Hematopoietic multipotent progenitor cell treated with erythropoietin and hydrocortisone succinate and interleukin-3 and kit ligand, for 8 days (in vitro differentiated cells): ENCODE data around the gene OXSM.

Source experiments
- DNase-seq: peaks from one replicate; pipeline ENCODE4 v3.0.0-alpha.2; 2015

The OXSM gene

DNA sequence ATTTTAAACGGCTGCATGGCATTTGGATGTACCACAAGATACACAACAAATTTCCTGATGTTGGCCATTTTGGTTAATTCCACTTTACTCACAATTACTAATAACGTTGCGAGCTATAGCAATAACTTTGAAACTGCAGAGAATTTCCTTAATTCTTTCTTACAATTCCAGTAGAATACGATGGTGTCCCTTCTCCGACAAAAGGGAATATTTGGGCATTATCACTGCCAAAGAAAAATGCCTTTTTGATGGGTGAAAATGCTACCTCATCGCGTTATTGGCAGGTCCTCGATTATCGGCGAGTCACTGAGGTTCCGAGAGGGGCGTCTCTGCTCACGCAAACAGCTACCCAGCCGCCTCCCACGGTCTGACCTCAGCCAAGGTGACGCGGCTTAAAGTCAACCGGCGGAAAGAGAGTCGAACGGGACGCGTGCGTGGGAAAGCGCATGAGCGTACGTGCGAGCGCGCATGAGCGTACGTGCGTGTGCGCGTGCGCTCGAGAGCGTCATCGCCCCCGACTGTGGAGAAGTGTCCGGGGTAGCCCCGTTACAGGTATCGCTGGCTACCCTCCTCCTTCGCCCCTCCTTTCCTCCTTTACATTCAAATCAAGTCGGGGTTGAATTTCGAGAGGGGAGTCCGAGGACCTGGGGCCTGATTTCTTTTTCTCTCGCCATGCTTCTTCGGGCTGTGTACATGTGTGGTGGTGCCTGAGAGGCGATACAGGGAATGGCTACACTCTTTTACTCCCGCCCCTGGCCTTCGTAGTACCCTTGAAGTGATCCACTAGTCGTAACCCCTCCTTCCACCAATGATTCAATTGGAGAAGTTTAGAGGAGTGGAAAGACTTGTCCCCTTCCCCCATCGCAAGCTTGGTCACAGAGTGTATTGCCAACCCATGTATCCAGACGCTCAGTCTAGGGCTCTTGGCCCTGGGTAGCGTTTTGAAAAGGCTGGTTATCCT, at the start of gene OXSM:
OXSM (plus strand) TSS at position 495 of the 961 bp plus-strand sequence. CDS start 931 bp downstream, outside the sequence.
- peak; percentile 97 for DNase-seq

DNA sequence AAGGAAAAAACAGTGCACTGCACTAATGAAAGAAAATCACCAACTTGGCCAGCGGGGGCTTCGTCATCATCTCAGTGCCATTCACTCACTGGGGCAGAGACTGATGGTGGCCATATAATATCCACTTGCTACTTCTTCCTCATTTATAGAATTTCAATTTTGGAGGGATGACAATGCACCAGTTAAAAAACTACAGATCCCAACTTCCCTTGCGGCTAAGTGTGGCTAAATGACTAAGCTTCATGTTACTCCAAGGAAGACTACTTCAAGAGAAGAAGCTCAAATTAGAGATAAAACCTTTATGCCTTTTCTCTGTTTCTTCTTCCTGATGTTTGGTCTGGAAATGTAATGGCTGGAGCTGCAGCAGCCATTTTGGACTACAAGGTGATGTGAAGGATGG, 45.4 kb upstream of the OXSM start:
- no peak for DNase-seq

DNA sequence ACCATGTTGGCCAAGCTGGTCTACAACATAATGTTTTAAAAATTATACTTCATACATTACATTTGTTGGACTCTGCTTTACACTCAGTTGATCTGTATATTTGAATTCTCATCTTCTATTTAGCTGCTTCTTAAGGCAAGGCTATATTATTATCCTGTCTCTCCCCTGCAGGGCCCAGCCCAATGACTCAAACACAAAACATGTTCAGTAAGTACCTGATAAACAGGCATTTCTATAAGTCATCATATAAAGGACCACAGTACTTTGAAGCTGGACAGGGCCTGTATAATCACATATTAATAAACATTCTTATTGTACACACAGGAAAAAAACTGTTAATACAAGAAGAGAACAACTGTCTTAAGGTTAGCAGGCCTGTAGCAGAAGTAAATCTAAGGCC, 42.9 kb upstream of the OXSM start:
- no peak for DNase-seq

DNA sequence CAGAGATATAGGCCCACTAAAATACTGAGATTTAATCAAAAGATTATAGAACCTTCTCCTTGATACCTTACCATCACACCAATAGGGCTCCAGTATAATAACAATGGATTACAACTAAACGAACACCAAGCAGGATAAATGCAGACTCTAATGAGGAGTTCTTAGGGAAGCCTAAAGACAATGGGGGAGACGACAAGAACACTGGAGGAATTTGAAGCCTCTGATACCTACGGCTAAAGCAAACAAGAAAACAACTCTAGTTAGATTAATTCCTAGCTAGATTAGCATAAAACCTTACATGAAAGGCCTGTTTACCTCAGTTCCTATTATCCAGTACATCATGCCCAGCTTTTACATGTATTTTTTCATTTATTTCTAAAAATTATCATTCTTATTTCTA, 41.7 kb upstream of the OXSM start:
- no peak for DNase-seq

- no peak for DNase-seq
Observed at GRCh38 chr3:25749031-25749581, 40.8 kb upstream of the OXSM start.

- no peak for DNase-seq
Observed at GRCh38 chr3:25751048-25751447, 38.8 kb upstream of the OXSM start.

DNA sequence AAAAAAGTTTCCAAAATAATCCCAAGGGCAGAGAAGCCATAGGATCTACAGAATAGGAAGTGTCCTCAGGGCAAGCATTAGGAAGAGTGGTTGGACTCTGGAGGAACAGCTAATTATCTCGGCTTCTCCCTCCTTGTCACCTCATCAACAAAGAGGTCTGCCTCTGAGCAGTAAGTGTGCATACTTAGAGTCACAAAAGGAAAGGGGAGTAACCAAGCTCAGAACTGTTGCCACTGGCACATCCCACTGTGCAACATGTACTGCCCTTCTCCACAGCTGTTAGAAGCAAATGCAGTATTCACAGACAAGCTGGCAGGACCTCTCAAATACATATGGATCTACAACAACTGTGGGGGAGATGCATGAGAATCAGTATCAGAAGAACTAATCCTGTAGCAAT, 38.2 kb upstream of the OXSM start:
- DNase-seq = no peak

GRCh38 chr3:25768851-25769250, 21.0 kb upstream of the OXSM start:
- DNase-seq = no peak

DNA sequence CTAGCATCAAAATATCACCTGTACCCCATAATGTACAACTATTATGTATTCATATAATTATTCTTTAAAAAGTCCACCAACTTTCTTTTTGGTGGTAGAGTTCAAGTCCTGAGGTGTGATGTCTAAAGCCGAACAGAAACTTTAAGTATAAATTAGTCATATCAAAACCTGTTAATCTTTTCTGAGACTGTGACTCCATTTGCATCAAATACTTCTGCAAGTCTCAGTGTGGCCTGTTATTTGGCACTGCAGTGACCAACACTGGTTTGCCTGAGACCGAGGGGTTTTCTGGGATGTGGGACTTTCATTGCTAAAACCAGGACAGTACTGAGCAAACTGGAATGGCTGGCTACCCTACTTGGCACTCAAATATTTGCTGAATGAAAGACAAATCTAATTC, 14.0 kb upstream of the OXSM start:
- DNase-seq = no peak

DNA sequence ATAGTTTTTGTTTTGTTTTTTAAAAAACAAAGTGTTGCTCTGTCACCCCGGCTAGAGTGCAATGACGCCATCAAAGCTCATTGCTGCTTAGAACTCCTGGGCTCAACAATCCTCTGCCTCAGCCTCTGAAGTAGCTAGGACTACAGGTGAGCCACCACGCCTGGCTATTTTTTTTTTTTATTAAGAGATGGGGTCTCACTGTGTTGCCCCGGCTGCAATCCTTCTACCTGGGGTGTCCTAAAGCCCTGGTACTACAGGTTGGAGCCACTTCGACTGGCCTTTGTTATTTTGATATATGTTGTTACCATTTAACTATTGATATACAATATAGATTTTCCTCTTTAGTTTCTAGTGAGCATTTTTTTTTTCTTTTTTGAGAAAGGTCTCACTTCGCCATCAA, 9.3 kb upstream of the OXSM start:
- DNase-seq = no peak

DNA sequence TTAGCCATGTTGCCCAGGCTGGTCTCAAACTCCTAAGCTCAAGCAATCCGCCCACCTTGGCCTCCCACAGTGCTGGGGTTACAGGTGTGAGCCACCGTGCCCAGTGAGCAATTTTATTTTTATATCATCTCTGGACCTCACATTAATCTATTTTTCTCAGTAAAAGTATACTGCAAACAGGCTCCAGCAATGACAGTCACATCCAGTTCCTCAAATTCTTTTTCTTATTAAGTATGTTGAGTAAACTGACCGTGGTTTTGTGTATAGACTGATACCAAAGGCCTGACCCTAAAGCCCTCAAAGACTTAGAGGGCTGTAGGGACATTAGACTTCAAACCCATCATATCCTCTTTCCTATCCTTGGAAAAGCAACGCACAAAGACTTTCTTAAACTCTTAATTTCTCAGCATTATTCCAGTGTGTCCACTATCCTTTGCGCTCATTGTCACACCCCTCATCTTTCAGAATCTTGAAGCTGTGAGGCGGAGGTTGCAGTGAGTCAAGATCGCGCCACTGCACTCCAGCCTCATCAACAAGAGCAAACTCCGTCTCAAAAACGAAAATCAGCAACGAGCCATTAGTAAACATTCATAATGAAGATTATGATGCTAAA, 8.6 kb upstream of the OXSM start:
- DNase-seq = no peak

GRCh38 chr3:25781758-25782594, 7.9 kb upstream of the OXSM start:
- DNase-seq = peak; percentile 30

GRCh38 chr3:25782636-25782937, 7.3 kb upstream of the OXSM start:
- no peak for DNase-seq

GRCh38 chr3:25782938-25783660, 6.8 kb upstream of the OXSM start, which contains the start of gene NGLY1:
Gene NGLY1, minus strand, starts transcription at chr3:25783443. Its CDS starts 53 bp downstream, at chr3:25783390.
- DNase-seq = peak; percentile 82

DNA sequence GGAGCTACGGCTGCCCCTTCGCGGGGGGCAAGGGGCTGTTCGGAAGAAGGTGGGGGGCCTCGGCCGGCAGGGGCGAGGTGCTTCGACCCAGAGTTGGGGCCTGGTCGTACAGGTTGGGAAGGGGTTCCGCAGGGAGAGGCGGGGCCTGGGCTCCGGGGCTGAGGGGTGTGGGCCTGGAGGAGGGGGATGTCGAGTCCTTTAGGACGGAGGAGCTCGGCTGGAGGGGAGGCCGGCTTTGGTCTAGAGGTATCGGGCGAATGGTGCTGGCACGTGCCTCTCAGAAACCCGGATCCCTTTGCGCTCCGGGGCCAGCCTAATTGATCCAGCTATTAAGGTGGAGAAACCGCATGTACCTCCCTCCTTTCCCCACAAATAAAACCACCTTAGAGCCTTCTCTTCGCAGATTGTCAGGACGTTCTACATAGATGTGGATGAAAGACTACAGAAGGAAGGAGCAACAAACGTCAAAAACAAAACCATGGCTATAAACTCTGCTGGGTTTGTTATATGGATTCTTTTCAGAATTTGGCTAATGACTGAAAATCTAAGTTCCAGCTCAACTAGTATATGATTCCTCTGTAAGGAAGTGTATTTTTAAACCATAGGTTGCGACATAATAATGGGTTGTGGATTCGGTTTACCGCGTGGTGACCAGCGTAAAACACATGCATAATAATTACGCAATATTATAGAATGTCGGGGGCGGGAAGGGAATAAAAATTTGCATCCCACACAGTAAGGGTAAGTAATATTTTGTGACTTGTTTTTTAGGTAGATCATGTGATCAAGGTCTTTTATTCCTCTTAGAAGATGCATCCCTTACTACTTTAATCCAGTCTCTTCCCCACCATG, 6.0 kb upstream of the OXSM start:
- peak; percentile 60 for DNase-seq

GRCh38 chr3:25784971-25785370, 4.9 kb upstream of the OXSM start:
- DNase-seq = peak; percentile 42

DNA sequence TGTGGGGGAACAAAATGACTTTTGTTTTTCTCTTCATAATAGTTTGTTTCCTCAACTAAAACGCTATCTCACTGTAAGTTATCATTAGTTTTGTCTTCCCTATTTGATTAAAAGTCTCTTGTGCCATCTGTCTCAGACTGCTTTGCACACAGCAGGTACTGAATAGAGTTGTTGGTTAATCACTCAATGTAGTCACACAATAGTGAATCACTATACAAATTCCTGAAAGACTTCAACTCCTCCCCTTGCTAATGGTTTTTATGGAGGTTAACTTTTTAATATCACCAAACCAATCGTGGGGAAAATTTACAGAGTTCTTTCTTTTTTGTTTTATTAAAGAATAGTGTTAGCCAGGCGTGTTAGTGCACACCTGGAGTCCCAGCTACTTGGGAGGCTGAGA, 4.1 kb upstream of the OXSM start:
- DNase-seq = no peak

DNA sequence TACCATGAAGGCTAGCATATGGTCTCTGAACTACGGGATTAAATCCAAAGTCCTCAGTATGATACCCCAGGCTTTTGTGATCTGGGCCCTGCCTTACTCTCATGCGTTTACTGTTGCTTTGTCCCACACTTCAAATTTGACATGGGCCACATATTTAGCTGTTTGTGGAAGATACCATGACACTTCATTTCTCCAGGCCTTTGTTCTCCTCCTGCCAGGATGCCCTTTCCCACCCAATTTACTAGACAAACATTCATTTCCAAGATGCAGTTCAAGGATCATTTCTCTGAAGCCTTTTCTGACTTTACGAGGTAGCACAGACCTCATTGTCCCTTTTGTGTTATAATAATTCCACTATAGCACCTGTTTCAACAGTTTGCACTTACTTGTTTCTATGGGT, 2.2 kb upstream of the OXSM start:
- no peak for DNase-seq

- no peak for DNase-seq
Observed at GRCh38 chr3:25789209-25789595, 688 bp upstream of the OXSM start.

- no peak for DNase-seq
Observed at GRCh38 chr3:25801786-25802185, 11.9 kb downstream of the OXSM start.

DNA sequence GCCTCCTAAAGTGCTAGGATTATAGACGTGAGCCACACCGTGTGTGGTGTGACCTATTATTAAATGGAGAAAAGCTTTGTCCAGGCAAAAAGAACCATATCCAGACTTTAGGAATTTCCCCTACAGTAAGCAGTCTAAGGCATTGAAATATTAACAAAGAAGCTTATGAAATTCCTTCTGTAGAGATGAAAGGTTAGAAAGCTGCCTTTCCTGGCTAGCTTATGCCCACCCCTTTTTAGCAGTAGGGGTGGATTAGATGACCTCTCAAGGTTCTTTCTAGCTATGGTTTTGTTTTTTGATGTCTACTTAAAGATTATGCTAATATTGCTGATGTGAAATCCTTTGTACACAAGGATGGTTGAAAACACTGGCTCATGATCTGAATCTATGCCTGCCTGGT, 13.9 kb downstream of the OXSM start:
- no peak for DNase-seq

- no peak for DNase-seq
Observed at GRCh38 chr3:25804676-25805075, 14.8 kb downstream of the OXSM start.
